SK-N-MC (cell line): ENCODE data around the gene LPAR3.
"Not testable (repeated sequence)": the region's sequence is repeated elsewhere in the genome, so short reads cannot be mapped to it uniquely, and the experiment has no call there.

Experiments
- DNase-seq: peaks from one replicate; pipeline ENCODE4 v3.0.0-alpha.2; 2011; ENCODE audit warnings: low read depth, low spot score
- H3K27ac ChIP-seq: fragments of 200-600 bp; sonication (generic); 2 replicates; pipeline ENCODE4 v1.5.1; 2016; ENCODE audit warnings: mixed run types
- H3K36me3 ChIP-seq: fragments of 200-600 bp; sonication (generic); 2 replicates; pipeline ENCODE4 v1.6.1; 2017; ENCODE audit warnings: antibody characterized with exemption, low read length, mixed read lengths; ENCODE audit not compliant: insufficient read depth
- H3K4me3 ChIP-seq: fragments of 200-600 bp; sonication (generic); 2 replicates; pipeline ENCODE4 v1.5.1; 2016
- H3K9ac ChIP-seq: fragments of 200-600 bp; sonication (generic); 2 replicates; pipeline ENCODE4 v1.8.0; 2017; ENCODE audit warnings: mixed run types, mixed read lengths; ENCODE audit not compliant: insufficient read length
- H3K9me3 ChIP-seq: fragments of 200-600 bp; sonication (generic); 2 replicates; pipeline ENCODE4 v1.6.1; 2017; ENCODE audit warnings: low read depth, mild to moderate bottlenecking, antibody characterized with exemption, low read length, moderate library complexity, mixed read lengths
- EZH2 ChIP-seq: fragments of 200-600 bp; sonication (generic); IDR thresholded peaks from one replicate; pipeline ENCODE4 v1.6.1; 2017; ENCODE audit warnings: antibody characterized with exemption
- FOXP2 ChIP-seq: optimal IDR thresholded peaks from 2 replicates; pipeline ENCODE3; 2011; ENCODE audit warnings: mild to moderate bottlenecking, moderate library complexity; ENCODE audit not compliant: insufficient read depth; ENCODE audit errors: extremely low read length, control extremely low read depth
- POLR2AphosphoS5 ChIP-seq: IDR thresholded peaks from 2 replicates; pipeline ENCODE4 v1.6.1; 2012; ENCODE audit warnings: mild to moderate bottlenecking, low read depth, low read length, borderline replicate concordance

Gene LPAR3

DNA sequence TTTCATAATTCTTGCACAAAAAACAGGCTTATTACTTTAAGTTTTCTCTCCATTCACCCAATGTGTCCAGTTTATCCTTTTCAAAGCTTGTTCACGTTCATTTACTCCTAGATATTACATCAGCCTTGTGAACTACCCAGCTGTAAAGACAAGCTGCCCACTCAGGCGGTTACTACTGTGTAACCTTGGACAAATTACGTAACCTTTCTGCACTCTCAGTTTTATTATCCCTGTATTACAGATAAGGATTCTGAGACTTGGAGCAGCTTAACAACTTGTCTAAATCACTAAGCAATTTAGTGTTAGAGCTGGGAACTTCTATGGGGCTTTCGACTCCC, 20.5 kb upstream of the LPAR3 start:
- Histone ChIP-seq H3K9ac (no peak overlapping the region), H3K9me3 (no peaks in the 10 kb centered on the region), H3K27ac (no peak overlapping the region), H3K4me3 (no peak overlapping the region), H3K36me3 (no peaks in the 10 kb centered on the region)
- no peak for DNase-seq
- no peak for TF ChIP-seq EZH2
- no peak for TF ChIP-seq POLR2AphosphoS5
- no peak for TF ChIP-seq FOXP2

DNA sequence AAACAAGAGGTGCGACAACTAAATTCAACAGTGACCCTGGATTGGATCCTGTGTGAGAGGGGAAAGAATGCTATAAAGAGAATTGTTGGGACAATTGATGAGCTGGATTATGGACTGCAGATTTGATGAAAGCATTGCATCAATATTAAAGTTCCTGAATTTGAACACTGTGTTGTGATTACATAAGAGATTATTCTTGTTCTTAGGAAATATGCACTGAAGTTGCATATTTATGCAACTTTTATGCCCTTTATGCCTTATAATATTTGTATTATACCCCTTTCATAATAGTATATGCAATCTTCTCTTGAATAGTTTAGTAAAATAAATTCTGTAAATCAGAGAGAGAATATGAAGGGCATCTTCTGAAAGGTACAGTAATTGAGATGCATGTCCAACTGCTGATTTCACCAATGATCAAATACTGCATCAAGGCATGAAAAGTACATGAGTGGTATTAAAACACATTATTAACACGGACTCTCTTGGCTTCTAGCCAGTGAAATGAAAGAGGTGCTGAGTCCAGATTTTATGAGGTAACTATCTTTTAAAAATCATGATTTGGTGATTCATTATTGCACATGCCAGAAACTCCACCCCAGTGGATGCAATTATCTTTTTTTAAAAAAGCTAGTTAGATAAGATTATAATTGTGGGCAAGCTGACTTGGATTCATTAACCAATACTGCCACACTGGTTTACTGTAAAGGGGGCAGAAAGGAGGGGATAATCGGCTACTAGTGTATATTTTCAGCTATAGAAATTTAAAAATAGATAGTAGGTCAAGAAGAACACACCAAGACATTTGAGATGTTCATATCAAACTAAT, 19.9 kb upstream of the LPAR3 start:
- no peak overlapping the region for H3K27ac ChIP-seq

GRCh38 chr1:84908746-84909464, 15.9 kb upstream of the LPAR3 start:
- not testable (repeated sequence) for H3K9me3 ChIP-seq, H3K36me3 ChIP-seq, H3K4me3 ChIP-seq, DNase-seq, H3K9ac ChIP-seq, H3K27ac ChIP-seq

More for the DNA sequence above, 19.9 kb upstream of the LPAR3 start:
- Histone ChIP-seq H3K9ac (no peak overlapping the region), H3K9me3 (no peaks in the 10 kb centered on the region), H3K4me3 (no peak overlapping the region), H3K36me3 (no peaks in the 10 kb centered on the region)
- TF ChIP-seq FOXP2 (no peak), POLR2AphosphoS5 (no peak), EZH2 (no peak)
- DNase-seq: no peak

DNA sequence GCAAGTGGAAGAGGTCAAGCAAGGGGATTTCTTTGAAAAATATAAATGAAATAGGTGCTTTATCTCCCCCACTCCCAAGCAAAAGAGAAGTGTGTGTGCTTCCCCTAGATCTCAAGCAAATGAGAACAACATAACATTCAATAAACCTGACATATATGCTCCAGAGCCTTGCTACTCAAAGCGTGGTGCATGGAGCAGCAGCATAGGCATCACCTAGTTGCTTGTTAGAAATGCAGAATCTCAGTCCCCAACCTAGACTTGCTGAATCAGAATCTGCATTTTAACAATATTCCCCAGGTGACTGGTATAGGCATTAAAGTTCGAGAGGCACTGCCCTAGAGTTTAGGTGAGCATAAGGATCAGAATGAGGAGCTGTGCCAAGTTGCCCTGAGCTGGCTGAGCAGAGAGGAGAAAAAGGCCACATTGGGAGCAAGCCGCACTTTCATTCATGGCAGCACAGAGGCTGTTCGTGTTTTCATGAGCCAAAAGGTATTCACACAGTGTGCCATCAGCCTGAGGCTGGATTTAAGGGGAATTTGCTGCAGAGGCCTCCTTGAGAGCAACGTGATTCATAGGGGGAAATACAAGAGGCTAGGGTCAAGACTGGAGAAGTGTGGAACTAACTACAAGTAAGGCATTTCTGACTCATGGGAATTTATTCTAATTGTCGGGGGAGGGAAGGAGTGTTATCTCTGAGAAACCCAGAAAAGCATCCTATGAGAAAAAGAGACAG, 14.3 kb upstream of the LPAR3 start:
- Histone ChIP-seq H3K9me3 (no peaks in the 10 kb centered on the region), H3K4me3 (no peak overlapping the region), H3K27ac (no peak overlapping the region), H3K9ac (no peak overlapping the region), H3K36me3 (no peaks in the 10 kb centered on the region)
- no peak for DNase-seq
- TF ChIP-seq FOXP2: no peak
- no peak for TF ChIP-seq EZH2
- no peak for TF ChIP-seq POLR2AphosphoS5

GRCh38 chr1:84902727-84903126, 9.7 kb upstream of the LPAR3 start:
- H3K36me3 ChIP-seq, DNase-seq: not testable (repeated sequence)

GRCh38 chr1:84899969-84900368, 7.0 kb upstream of the LPAR3 start:
- no peak overlapping the region for H3K9ac ChIP-seq
- no peaks in the 10 kb centered on the region for H3K36me3 ChIP-seq
- DNase-seq: no peak
- no peak overlapping the region for H3K4me3 ChIP-seq
- H3K27ac ChIP-seq: no peak overlapping the region
- H3K9me3 ChIP-seq: no peaks in the 10 kb centered on the region
- TF ChIP-seq FOXP2 (no peak), EZH2 (no peak), POLR2AphosphoS5 (no peak)

More at GRCh38 chr1:84902727-84903126, 9.7 kb upstream of the LPAR3 start:
- H3K9ac ChIP-seq, H3K9me3 ChIP-seq, H3K27ac ChIP-seq, H3K4me3 ChIP-seq: not testable (repeated sequence)

DNA sequence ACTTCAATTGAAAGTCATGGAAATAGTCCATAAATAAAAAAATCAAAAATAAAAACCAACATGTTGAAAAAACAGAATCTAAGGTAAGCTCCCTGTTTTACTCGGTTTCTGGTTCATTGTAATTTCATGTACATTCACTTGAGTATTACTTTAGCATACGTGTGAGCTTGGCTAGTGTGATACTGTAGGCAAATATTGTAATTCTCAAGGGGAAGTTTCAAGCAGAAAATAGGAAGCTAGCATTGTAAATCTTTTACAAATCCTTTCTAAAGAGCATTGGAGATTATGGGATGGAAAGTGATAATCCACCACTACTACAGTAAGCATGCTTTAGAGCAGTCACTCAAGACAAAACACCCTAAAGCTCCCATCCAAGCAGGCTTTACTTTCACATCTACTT, 3.3 kb upstream of the LPAR3 start:
- TF ChIP-seq EZH2 (no peak), FOXP2 (no peak), POLR2AphosphoS5 (no peak)
- DNase-seq: no peak
- Histone ChIP-seq H3K9ac (no peak overlapping the region), H3K4me3 (no peak overlapping the region), H3K27ac (no peak overlapping the region), H3K36me3 (no peaks in the 10 kb centered on the region), H3K9me3 (no peaks in the 10 kb centered on the region)

- Histone ChIP-seq H3K9ac (no peak overlapping the region), H3K9me3 (no peaks in the 10 kb centered on the region)
These were observed 2.4 kb downstream of the LPAR3 start for GRCh38 chr1:84890566-84890965.

More at GRCh38 chr1:84890566-84890965, 2.4 kb downstream of the LPAR3 start:
- DNase-seq: no peak
- Histone ChIP-seq H3K36me3 (no peaks in the 10 kb centered on the region), H3K27ac (no peak overlapping the region), H3K4me3 (no peak overlapping the region)
- no peak for TF ChIP-seq FOXP2
- TF ChIP-seq EZH2: no peak
- no peak for TF ChIP-seq POLR2AphosphoS5
